K562 (cell line): Measurements from ENCODE around the gene DPM2. TPM values are rescaled to one million over a fixed set of nuclear protein-coding genes. Genes with fewer than 3 reads are reported as not detected.
A peak's percentile ranks its signal among the peaks of the same experiment; 100 is the strongest.

Source experiments
- ATAC-seq: fragments of 200-7000 bp; cut with Tn5 transposase; 3 replicates; pipeline ENCODE4 v1.9.1; 2020; ENCODE audit warnings: moderate library complexity
- BruUV-seq: library from RNA; stranded (reverse); fragments of 400-500 nt; replicated peaks from 2 replicates; lab custom pipeline; 2021; lab: Mats Ljungman, UMichigan
- CTCF ChIA-PET: fragments of 300-600 bp; formaldehyde crosslinking; extraction: SDS; loops from one replicate; lab custom pipeline; 2021; ENCODE audit warnings: low intra/inter-chr PET ratio; lab: Yijun Ruan, JAX
- POLR2A ChIA-PET: fragments of 300-600, 350-650 bp; sonication (Branson Sonifier 250); formaldehyde crosslinking; extraction: SDS; loops from one replicate; lab custom pipeline; 2021; ENCODE audit warnings: antibody characterized with exemption, inconsistent platforms; lab: Yijun Ruan, JAX
- DNase-seq, 4 experiments: peaks; one replicate each; pipeline versions ENCODE4 v3.0.0 to v3.0.0-alpha.2; 2011 to 2018; ENCODE audit warnings: low spot score in 3 of 4, mixed read lengths in 3 of 4; ENCODE audit errors: extremely low read depth in 1 of 4
- FAIRE-seq: peaks from 2 replicates; lab custom pipeline; 2011; peaks lifted over from hg19 to GRCh38; lab: Jason Lieb, UNC
- H2AFZ ChIP-seq: 2 replicates; pipeline ENCODE4 v1.6.0; 2011; ENCODE audit warnings: low read depth, low read length, control low read depth, inconsistent platforms
- H3K27ac ChIP-seq: fragments of 200-600 bp; 3 replicates; pipeline ENCODE4 v1.8.0; 2011; ENCODE audit warnings: low read depth, mild to moderate bottlenecking, control low read depth, inconsistent platforms, low read length, moderate library complexity, mixed read lengths; ENCODE audit errors: extremely low read depth
- H3K27me3 ChIP-seq, 2 experiments: fragments of 300-600 bp in 1 of 2; 2 replicates in 1 of 2; 3 replicates in 1 of 2; pipeline versions ENCODE4 v1.6.0 to v1.8.0; 2011; ENCODE audit warnings: inconsistent platforms in 2 of 2, low read length in 2 of 2, mild to moderate bottlenecking in 1 of 2, mixed read lengths in 1 of 2, moderate library complexity in 1 of 2; ENCODE audit not compliant: control insufficient read depth in 2 of 2, insufficient read depth in 2 of 2
- H3K36me3 ChIP-seq: fragments of 300-600 bp; 3 replicates; pipeline ENCODE4 v1.8.0; 2011; ENCODE audit warnings: mild to moderate bottlenecking, low read length, inconsistent platforms; ENCODE audit not compliant: control insufficient read depth, insufficient read depth
- H3K4me1 ChIP-seq, 2 experiments: fragments of 200-600 bp in 1 of 2; replicated peaks in 1 of 2; 2 replicates in 1 of 2; 3 replicates in 1 of 2; pipeline versions ENCODE4 v1.5.1 to v1.8.0; 2011; ENCODE audit warnings: inconsistent platforms in 2 of 2, low read length in 2 of 2, mild to moderate bottlenecking in 1 of 2, mixed read lengths in 1 of 2, moderate library complexity in 1 of 2; ENCODE audit not compliant: control insufficient read depth in 2 of 2, insufficient read depth in 2 of 2
- H3K4me2 ChIP-seq: 2 replicates; pipeline ENCODE4 v1.6.1; 2011; ENCODE audit warnings: low read length, control low read depth, inconsistent platforms, mixed read lengths; ENCODE audit not compliant: insufficient read depth
- H3K4me3 ChIP-seq: fragments of 200-600 bp; sonication (generic), shearing (Covaris generic); 2 replicates; pipeline ENCODE4 v1.5.1; 2016; ENCODE audit warnings: control low read depth, inconsistent platforms
- H3K79me2 ChIP-seq: fragments of 200-600 bp; 3 replicates; pipeline ENCODE4 v1.8.0; 2011; ENCODE audit warnings: low read length, inconsistent platforms; ENCODE audit not compliant: control insufficient read depth, insufficient read depth
- H3K9ac ChIP-seq, 2 experiments: 2 replicates each; pipeline versions ENCODE4 v1.6.0 to v1.6.1; 2011; ENCODE audit warnings: low read depth in 2 of 2, low read length in 2 of 2, control low read depth in 1 of 2, inconsistent platforms in 1 of 2, mild to moderate bottlenecking in 1 of 2, mixed read lengths in 1 of 2; ENCODE audit not compliant: insufficient read depth in 1 of 2
- H3K9me1 ChIP-seq: one replicate; pipeline ENCODE4 v1.6.0; 2011; ENCODE audit warnings: inconsistent platforms, mild to moderate bottlenecking, low read length, moderate library complexity; ENCODE audit not compliant: control insufficient read depth, insufficient read depth
- H3K9me3 ChIP-seq: replicated peaks from 2 replicates; pipeline ENCODE4 v1.5.1; 2011; ENCODE audit warnings: low read depth, low read length, inconsistent platforms; ENCODE audit not compliant: control insufficient read depth, insufficient read depth
- H4K20me1 ChIP-seq: replicated peaks from 2 replicates; pipeline ENCODE4 v1.6.1; 2011; ENCODE audit warnings: low read length, inconsistent platforms, mixed read lengths; ENCODE audit not compliant: control insufficient read depth, insufficient read depth
- ELK3 ChIP-seq: fragments of 450-650 bp; formaldehyde crosslinking; IDR thresholded peaks from 2 replicates; pipeline ENCODE4 v1.4.0; 2020; ENCODE audit warnings: mild to moderate bottlenecking
- HOMEZ ChIP-seq: fragments of 250-450 bp; sonication (Bioruptor Pico); IDR thresholded peaks from 2 replicates; pipeline ENCODE4 v1.4.0; 2020; ENCODE audit warnings: mild to moderate bottlenecking, moderate library complexity
- POLR3G ChIP-seq: IDR thresholded peaks from 2 replicates; pipeline ENCODE4 v1.6.1; 2011; ENCODE audit not compliant: insufficient read length, insufficient replicate concordance; ENCODE audit errors: extremely low read depth
- RAD51 ChIP-seq: fragments of 450-650 bp; IDR thresholded peaks from 2 replicates; pipeline ENCODE4 v1.7.1; 2016; ENCODE audit warnings: low read depth, mild to moderate bottlenecking, borderline replicate concordance
- RBM34 ChIP-seq: fragments of 200-400 bp; formaldehyde crosslinking; IDR thresholded peaks from 2 replicates; pipeline ENCODE4 v1.6.1; 2018; ENCODE audit warnings: low read length, borderline replicate concordance; ENCODE audit not compliant: insufficient read depth
- RNF2 ChIP-seq: sonication (generic); IDR thresholded peaks from 2 replicates; pipeline ENCODE4 v1.6.1; 2016
- ZNF707 ChIP-seq: fragments of 250-450 bp; sonication (Bioruptor Pico); conservative IDR thresholded peaks from 2 replicates; pipeline ENCODE4 v1.8.0; 2022; ENCODE audit warnings: inconsistent platforms, mild to moderate bottlenecking, moderate library complexity
- ZZZ3 ChIP-seq: fragments of 450-650 bp; IDR thresholded peaks from 2 replicates; pipeline ENCODE4 v1.6.1; 2016; ENCODE audit warnings: antibody characterized with exemption, mild to moderate bottlenecking, moderate library complexity
- WGBS: fragments of 100-300 bp; shearing (Covaris generic); methylation state at CpG from one replicate; pipeline ENCODE4 v1.1.6; 2016; ENCODE audit warnings: low coverage, mixed read lengths; ENCODE audit not compliant: insufficient coverage; ENCODE audit errors: missing lambda C conversion rate; 5-methylcytosine and 5-hydroxymethylcytosine counted together
- in situ Hi-C: fragments of 300-500 bp; cut with MboI; formaldehyde crosslinking; loops from 4 replicates; pipeline ENCODE4 v1.15.0; 2018; ENCODE audit warnings: inconsistent platforms, mixed read lengths
- intact Hi-C: fragments of 100-400 bp; cut with micrococcal nuclease; formaldehyde crosslinking; loops from 2 replicates; pipeline ENCODE4 v1.14.2; 2022
- polyA plus RNA-seq, 8 experiments: library from polyadenylated mRNA; depleted of rRNA in 4 of 8; stranded (reverse) in 5 of 8; unstranded in 3 of 8; fragments of >200 nt; fragmentation: Nextera tagmentation in 2 of 8; fragmentation: Illumina TruSeq in 1 of 8; extraction: Ambion mirVana in 2 of 8; extraction: Trizol in 1 of 8; gene quantifications; 2 replicates each; pipeline versions ENCODE4 v1.2.1 to v1.2.3, GENCODE V29; 2011 to 2014; ENCODE audit warnings: inconsistent platforms in 1 of 8, missing spikeins in 1 of 8
- total RNA-seq, 7 experiments: library from RNA; depleted of rRNA in 6 of 7; stranded (reverse); fragments of >200 nt in 6 of 7; fragmentation: Illumina TruSeq in 2 of 7; extraction: Trizol in 2 of 7; gene quantifications; 2 replicates each; pipeline versions ENCODE4 v1.2.1 to v1.2.3, GENCODE V29; 2011 to 2021; ENCODE audit warnings: low replicate concordance in 1 of 7
- TF ChIP-seq, protein P1 (sequence below): fragments of 250-450 bp; sonication (Bioruptor Pico); IDR thresholded peaks from 2 replicates; pipeline ENCODE4 v1.5.0; 2021; ENCODE audit warnings: mild to moderate bottlenecking, borderline replicate concordance

Gene DPM2
- total and polyA plus RNA-seq, 9 of the 15 experiments (the other 6 are each of a cell fraction or from before 2014, with no cell fraction given) = 43.5 to 126 (median 71.1) TPM

DNA sequence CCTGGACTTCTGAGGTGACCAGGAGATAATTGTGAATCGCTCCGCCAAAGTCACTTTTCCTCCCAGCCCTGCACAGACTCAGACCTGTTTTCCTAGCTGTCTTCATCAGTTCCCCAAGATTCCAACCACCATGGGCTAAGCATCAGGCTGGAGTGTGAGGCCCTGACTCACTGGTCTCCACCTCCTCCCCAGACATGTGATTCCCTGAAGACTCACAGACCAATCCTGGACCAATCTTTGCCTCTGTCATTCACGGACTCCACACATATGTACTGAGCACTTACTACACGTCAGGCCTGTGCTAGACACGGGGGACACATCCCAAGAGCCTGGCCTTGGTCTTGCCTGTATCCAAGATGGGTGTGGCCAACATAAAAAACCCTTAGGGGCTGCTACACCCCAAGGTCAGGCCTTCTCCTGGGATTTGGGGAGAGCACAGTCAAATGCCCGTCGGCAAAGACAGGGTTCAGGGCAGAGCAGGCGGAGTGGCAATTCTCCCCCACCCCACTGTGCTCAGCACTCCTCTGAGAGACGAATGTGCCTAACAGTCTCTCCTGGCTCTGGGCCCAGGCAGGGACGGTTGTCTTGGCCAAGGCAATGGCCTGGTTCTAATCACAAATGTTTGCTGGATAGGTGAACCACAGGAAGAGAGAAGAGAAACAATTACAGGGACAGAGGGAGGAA is 31.2 kb upstream of the DPM2 start (continued):
- peak; percentile 23; the same call in 1 of the 2 replicates for TF ChIP-seq RAD51
- TF ChIP-seq RNF2 = no peak

DNA sequence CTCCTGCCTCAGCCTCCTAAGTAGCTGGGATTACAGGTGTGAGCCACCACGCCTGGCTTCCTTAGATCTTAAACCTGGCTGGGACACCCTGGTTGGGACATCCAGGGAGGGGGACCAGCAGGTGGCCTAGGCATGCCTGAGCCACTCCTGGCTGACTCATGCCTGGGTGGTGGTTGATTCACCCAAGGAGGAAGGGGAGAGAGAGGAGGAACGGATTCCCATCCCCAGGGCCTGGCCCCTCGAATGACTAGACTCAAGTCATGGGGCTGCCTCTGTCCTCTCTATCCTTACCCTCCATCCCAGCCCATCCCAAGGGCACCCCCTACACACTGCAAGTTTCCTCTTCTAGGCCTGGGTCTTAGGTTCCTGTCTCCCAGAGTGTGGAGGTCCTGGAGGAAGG is 30.4 kb upstream of the DPM2 start:
- H3K27ac ChIP-seq = no peak overlapping the region
- DNase-seq = no peak
- ChIA-PET POLR2A (interaction anchor here (0.7 kb wide), 1 partner anchor 8 kb away, joined by 3 read pairs; no protein-coding TSS in a partner anchor), CTCF (no interaction called here)
- in situ Hi-C loops = loop anchor here (10.0 kb wide), 1 partner anchor 67 kb away; no protein-coding TSS in a partner anchor
- H3K79me2 ChIP-seq = peaks cover 73% of the 10 kb centered on the region
- H3K9me3 ChIP-seq = no peaks in the 10 kb centered on the region
- ATAC-seq = no peak
- WGBS = 60% methylated on average over 2 of the region's 3 CpGs
- FAIRE-seq = no peak
- H3K9me1 ChIP-seq = no peaks in the 10 kb centered on the region
- peaks cover 12% of the 10 kb centered on the region for H4K20me1 ChIP-seq
- H3K36me3 ChIP-seq = no peaks in the 10 kb centered on the region
- intact Hi-C loops = no loop called here
- BruUV-seq = no TSS peak
- no peak overlapping the region for H3K4me3 ChIP-seq
- no peaks in the 10 kb centered on the region for H3K27me3 ChIP-seq
- peaks cover 45 to 95% of the 10 kb centered on the region in 2 experiments for H3K4me1 ChIP-seq
- H2AFZ ChIP-seq = no peak overlapping the region
- H3K4me2 ChIP-seq = no peak overlapping the region
- H3K9ac ChIP-seq = peak overlapping the region in 1 of 2 experiments; percentile 49; a peak in 1 of 4 replicates
- TF ChIP-seq ELK3 (no peak), ZZZ3 (no peak), ZNF707 (CRISPR knock-in tag) (no peak), RBM34 (no peak), HOMEZ (no peak), POLR3G (no peak)
- TF ChIP-seq, protein P1, sequence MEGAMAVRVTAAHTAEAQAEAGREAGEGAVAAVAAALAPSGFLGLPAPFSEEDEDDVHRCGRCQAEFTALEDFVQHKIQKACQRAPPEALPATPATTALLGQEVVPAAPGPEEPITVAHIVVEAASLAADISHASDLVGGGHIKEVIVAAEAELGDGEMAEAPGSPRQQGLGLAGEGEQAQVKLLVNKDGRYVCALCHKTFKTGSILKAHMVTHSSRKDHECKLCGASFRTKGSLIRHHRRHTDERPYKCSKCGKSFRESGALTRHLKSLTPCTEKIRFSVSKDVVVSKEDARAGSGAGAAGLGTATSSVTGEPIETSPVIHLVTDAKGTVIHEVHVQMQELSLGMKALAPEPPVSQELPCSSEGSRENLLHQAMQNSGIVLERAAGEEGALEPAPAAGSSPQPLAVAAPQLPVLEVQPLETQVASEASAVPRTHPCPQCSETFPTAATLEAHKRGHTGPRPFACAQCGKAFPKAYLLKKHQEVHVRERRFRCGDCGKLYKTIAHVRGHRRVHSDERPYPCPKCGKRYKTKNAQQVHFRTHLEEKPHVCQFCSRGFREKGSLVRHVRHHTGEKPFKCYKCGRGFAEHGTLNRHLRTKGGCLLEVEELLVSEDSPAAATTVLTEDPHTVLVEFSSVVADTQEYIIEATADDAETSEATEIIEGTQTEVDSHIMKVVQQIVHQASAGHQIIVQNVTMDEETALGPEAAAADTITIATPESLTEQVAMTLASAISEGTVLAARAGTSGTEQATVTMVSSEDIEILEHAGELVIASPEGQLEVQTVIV = no peak
